Natural killer cell (primary cell): ENCODE data around the gene CTNNA2. TPM values are rescaled to one million over a fixed set of nuclear protein-coding genes. Genes with fewer than 3 reads are reported as not detected.

Source experiments
- ATAC-seq, 3 donors: fragments of 150-1000 bp in 2 of 3; fragments of 200-7000 bp in 1 of 3; cut with Tn5 transposase; 1 replicate in 1 of 3; 2 replicates in 2 of 3; pipeline ENCODE4 v1.10.0; 2021; ENCODE audit warnings: mild to moderate bottlenecking in 2 of 3, moderate library complexity in 2 of 3
- DNase-seq, 2 donors: peaks; one replicate each; pipeline versions ENCODE4 v3.0.0 to v3.0.0-alpha.2; 2013 to 2021; ENCODE audit warnings: mixed read lengths in 1 of 2
- H3K27ac ChIP-seq: one replicate; pipeline ENCODE4 v1.5.1; 2013; ENCODE audit warnings: mild to moderate bottlenecking, low read length
- H3K27me3 ChIP-seq: one replicate; pipeline ENCODE4 v1.6.1; 2013; ENCODE audit warnings: low read length; ENCODE audit not compliant: control insufficient read depth, insufficient read depth
- H3K36me3 ChIP-seq: one replicate; pipeline ENCODE4 v1.6.1; 2013; ENCODE audit warnings: low read length; ENCODE audit not compliant: control insufficient read depth, insufficient read depth
- H3K4me1 ChIP-seq: one replicate; pipeline ENCODE4 v1.6.1; 2013; ENCODE audit warnings: low read length; ENCODE audit not compliant: control insufficient read depth, insufficient read depth
- H3K4me3 ChIP-seq: one replicate; pipeline ENCODE4 v1.5.1; 2013; ENCODE audit warnings: low read length
- H3K9me3 ChIP-seq: one replicate; pipeline ENCODE4 v1.6.1; 2013; ENCODE audit warnings: low read length; ENCODE audit not compliant: control insufficient read depth, insufficient read depth
- H3K27ac Mint-ChIP-seq, 2 donors: one replicate each; pipeline ENCODE4 v1.8.0; 2022; ENCODE audit warnings: mild to moderate bottlenecking in 2 of 2, mixed read lengths in 2 of 2, moderate library complexity in 1 of 2
- H3K27me3 Mint-ChIP-seq, 2 donors: one replicate each; pipeline ENCODE4 v1.8.0; 2022; ENCODE audit warnings: low read depth in 2 of 2, mixed read lengths in 2 of 2
- H3K36me3 Mint-ChIP-seq: one replicate; pipeline ENCODE4 v1.8.0; 2022; ENCODE audit warnings: mixed read lengths
- H3K4me1 Mint-ChIP-seq, 2 donors: one replicate each; pipeline ENCODE4 v1.8.0; 2022; ENCODE audit warnings: mixed read lengths in 2 of 2
- H3K4me3 Mint-ChIP-seq: one replicate; pipeline ENCODE4 v1.8.0; 2022; ENCODE audit warnings: mild to moderate bottlenecking, moderate library complexity, mixed read lengths
- H3K9me3 Mint-ChIP-seq, 2 donors: one replicate each; pipeline ENCODE4 v1.8.0; 2022; ENCODE audit warnings: mixed read lengths in 2 of 2
- WGBS: methylation state at CpG from one replicate; pipeline ENCODE4 v1.1.7; 2013; ENCODE audit warnings: missing lambda C conversion rate; ENCODE audit not compliant: insufficient coverage; 5-methylcytosine and 5-hydroxymethylcytosine counted together
- intact Hi-C: fragments of 100-400 bp; cut with micrococcal nuclease; formaldehyde crosslinking; loops from one replicate; pipeline ENCODE4 v1.14.2; 2022
- total RNA-seq, 4 donors: library from RNA; stranded (reverse); fragments of 120-200 nt in 1 of 4; gene quantifications; one replicate each; pipeline versions ENCODE4 v1.2.3 to v1.2.4, GENCODE V29; 2013 to 2022
- TF ChIP-seq, protein P1 (sequence below): fragments of 200-600 bp; IDR thresholded peaks from one replicate; pipeline ENCODE4 v1.8.0; 2022; ENCODE audit warnings: antibody characterized with exemption

The CTNNA2 gene
- total RNA-seq, 3 donors from 2014 or later (not counting 1 experiment from before 2014, with no cell fraction given): not detected

DNA sequence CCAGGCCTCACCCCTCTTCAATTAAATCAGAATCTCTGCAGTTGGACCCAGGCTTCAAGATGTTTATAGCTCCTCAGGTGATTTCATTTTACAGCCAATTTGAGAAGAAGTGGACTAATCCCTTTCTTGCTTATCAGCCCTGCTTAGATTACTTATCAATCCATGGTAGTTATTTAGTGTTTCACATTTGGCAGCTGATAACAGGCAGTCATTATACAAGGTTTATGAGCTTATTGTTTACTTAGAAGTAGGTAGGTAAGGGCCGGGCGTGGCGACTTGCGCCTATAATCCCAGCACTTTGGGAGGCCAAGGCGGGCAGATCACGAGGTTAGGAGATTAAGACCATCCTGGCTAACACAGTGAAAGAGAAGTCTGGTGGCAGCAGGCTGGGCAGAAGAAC is 237.5 kb downstream of the CTNNA2 start:
- 94% methylated on average over 6 of the region's 6 CpGs for WGBS
- no peaks in the 10 kb centered on the region for H3K4me1 ChIP-seq
- DNase-seq (no peak), ATAC-seq (no peak)
- peaks cover 20 to 30% of the 10 kb centered on the region in 2 donors for H3K9me3 Mint-ChIP-seq
- no peaks in the 10 kb centered on the region for H3K27me3 Mint-ChIP-seq
- H3K9me3 ChIP-seq: peaks cover 5% of the 10 kb centered on the region
- no peaks in the 10 kb centered on the region for H3K27me3 ChIP-seq
- no peak overlapping the region for H3K27ac ChIP-seq
- TF ChIP-seq, protein P1, sequence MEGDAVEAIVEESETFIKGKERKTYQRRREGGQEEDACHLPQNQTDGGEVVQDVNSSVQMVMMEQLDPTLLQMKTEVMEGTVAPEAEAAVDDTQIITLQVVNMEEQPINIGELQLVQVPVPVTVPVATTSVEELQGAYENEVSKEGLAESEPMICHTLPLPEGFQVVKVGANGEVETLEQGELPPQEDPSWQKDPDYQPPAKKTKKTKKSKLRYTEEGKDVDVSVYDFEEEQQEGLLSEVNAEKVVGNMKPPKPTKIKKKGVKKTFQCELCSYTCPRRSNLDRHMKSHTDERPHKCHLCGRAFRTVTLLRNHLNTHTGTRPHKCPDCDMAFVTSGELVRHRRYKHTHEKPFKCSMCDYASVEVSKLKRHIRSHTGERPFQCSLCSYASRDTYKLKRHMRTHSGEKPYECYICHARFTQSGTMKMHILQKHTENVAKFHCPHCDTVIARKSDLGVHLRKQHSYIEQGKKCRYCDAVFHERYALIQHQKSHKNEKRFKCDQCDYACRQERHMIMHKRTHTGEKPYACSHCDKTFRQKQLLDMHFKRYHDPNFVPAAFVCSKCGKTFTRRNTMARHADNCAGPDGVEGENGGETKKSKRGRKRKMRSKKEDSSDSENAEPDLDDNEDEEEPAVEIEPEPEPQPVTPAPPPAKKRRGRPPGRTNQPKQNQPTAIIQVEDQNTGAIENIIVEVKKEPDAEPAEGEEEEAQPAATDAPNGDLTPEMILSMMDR: no peak
- H3K36me3 ChIP-seq: no peaks in the 10 kb centered on the region
- no peaks in the 10 kb centered on the region for H3K36me3 Mint-ChIP-seq
- intact Hi-C loops: no loop called here
- no peak overlapping the region for H3K4me3 ChIP-seq
- H3K4me3 Mint-ChIP-seq: no peak overlapping the region
- H3K27ac Mint-ChIP-seq: no peak overlapping the region
- no peaks in the 10 kb centered on the region for H3K4me1 Mint-ChIP-seq

DNA sequence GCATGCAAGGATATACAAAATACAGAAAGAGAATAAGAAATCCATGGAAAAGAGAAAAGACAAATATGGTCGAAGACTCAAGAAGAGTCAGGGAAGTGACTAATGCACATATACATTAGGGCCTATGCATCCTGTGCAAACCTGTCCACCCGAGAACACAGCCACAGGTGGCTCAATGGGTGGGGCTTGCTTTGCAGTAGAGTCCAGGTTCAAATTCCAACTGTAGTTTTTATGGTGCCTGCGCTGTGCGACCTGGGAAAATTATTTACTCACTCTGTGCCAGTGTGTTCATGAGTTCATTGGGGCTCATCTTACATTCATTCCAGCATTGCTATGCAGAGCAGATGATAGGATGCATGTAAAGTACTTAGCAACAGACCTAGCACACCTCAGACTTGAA is 244.7 kb downstream of the CTNNA2 start:
- H3K27me3 Mint-ChIP-seq: no peaks in the 10 kb centered on the region
- no peak overlapping the region for H3K4me3 Mint-ChIP-seq
- DNase-seq: no peak
- Histone ChIP-seq H3K27ac (no peak overlapping the region), H3K4me1 (no peaks in the 10 kb centered on the region), H3K9me3 (peaks cover 8% of the 10 kb centered on the region), H3K27me3 (no peaks in the 10 kb centered on the region), H3K36me3 (no peaks in the 10 kb centered on the region), H3K4me3 (no peak overlapping the region)
- intact Hi-C loops: no loop called here
- H3K4me1 Mint-ChIP-seq: no peaks in the 10 kb centered on the region
- WGBS: 93% methylated on average over 4 of the region's 4 CpGs
- no peak overlapping the region for H3K27ac Mint-ChIP-seq
- TF ChIP-seq, protein P1: no peak
- peaks cover 6% of the 10 kb centered on the region for H3K36me3 Mint-ChIP-seq
- no peak for ATAC-seq
- H3K9me3 Mint-ChIP-seq: peaks cover 13 to 17% of the 10 kb centered on the region in 2 donors

DNA sequence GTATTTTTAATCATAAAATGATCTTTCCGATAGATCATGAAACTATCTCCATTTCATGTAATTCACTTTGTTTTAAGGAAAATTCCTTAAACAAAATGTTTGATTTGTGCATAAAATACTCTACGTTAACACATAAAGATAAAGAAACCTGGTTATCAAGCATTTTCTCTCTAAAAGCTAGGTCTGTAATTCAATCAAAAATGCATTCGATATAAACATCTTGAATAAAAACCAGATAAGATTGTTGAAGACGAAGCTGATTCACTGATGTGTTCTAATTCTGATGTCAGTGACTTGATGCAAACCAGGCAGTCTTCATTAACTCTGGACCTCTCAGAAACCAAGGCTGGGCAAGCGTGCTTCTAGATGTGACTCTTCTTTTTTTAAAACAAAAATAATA is 245.2 kb downstream of the CTNNA2 start:
- Mint-ChIP-seq H3K9me3 (peaks cover 11 to 14% of the 10 kb centered on the region in 2 donors), H3K27ac (no peak overlapping the region), H3K36me3 (peaks cover 6% of the 10 kb centered on the region), H3K4me1 (no peaks in the 10 kb centered on the region), H3K4me3 (no peak overlapping the region), H3K27me3 (no peaks in the 10 kb centered on the region)
- DNase-seq: no peak
- TF ChIP-seq, protein P1: no peak
- H3K27me3 ChIP-seq: no peaks in the 10 kb centered on the region
- H3K4me3 ChIP-seq: no peak overlapping the region
- intact Hi-C loops: no loop called here
- no peaks in the 10 kb centered on the region for H3K36me3 ChIP-seq
- no peaks in the 10 kb centered on the region for H3K4me1 ChIP-seq
- ATAC-seq: no peak
- no peak overlapping the region for H3K27ac ChIP-seq
- 78% methylated on average over 1 of the region's 5 CpGs for WGBS
- H3K9me3 ChIP-seq: peaks cover 8% of the 10 kb centered on the region

DNA sequence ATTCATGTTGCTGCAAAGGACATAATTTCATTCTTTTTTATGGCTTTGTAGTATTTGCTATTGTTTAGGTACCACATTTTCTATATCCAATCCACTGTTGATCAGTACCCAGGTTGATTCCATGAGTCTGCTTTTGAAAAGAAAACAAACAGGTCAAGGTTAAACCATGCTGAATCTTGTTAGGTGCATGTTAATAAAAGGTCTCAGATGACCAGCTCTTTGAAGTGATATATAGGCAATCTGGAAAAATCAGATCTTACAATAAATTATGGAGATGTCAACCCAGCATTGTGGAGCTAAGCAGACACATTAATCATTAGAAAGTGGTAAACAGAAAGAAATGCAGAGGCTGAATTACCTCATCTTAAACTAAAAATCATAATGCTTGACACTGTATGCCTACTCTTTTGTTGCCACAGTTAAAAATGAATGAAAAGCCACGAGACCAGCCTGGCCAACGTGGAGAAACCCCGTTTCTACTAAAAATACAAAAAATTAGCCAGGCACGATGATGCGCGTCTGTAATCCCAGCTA is 246.0 kb downstream of the CTNNA2 start:
- Histone ChIP-seq H3K4me3 (no peak overlapping the region), H3K36me3 (no peaks in the 10 kb centered on the region), H3K9me3 (peaks cover 8% of the 10 kb centered on the region), H3K27ac (no peak overlapping the region), H3K27me3 (no peaks in the 10 kb centered on the region), H3K4me1 (no peaks in the 10 kb centered on the region)
- Mint-ChIP-seq H3K27me3 (no peaks in the 10 kb centered on the region), H3K4me3 (no peak overlapping the region), H3K4me1 (no peaks in the 10 kb centered on the region), H3K27ac (no peak overlapping the region), H3K36me3 (peaks cover 6% of the 10 kb centered on the region), H3K9me3 (peaks cover 12 to 13% of the 10 kb centered on the region in 2 donors)
- intact Hi-C loops: no loop called here
- TF ChIP-seq, protein P1: no peak
- WGBS: 84% methylated on average over 6 of the region's 6 CpGs
- DNase-seq: no peak
- ATAC-seq: no peak
